Natural killer cell treated with Interleukin-12 subunit alpha and Interleukin-12 subunit beta and Interleukin-15 and Interleukin-18, amount 100 ng/mL, for 72 hours (primary cell): ENCODE results near the gene CAPG. TPM values are rescaled to one million over a fixed set of nuclear protein-coding genes. Genes with fewer than 3 reads are reported as not detected.

ENCODE experiments used
- ATAC-seq, 2 donors: fragments of 150-1000 bp; cut with Tn5 transposase in 1 of 2; sonication (Bioruptor Pico), chemical (Tn5 transposase) in 1 of 2; 2 replicates each; pipeline ENCODE4 v1.10.0; 2021
- DNase-seq: peaks from one replicate; pipeline ENCODE4 v3.0.0; 2022; ENCODE audit warnings: low spot score
- H3K27ac Mint-ChIP-seq, 2 donors: 1 replicate in 1 of 2; 2 replicates in 1 of 2; pipeline ENCODE4 v1.8.0; 2022; ENCODE audit warnings: mixed read lengths in 2 of 2, mild to moderate bottlenecking in 1 of 2, moderate library complexity in 1 of 2
- H3K27me3 Mint-ChIP-seq, 2 donors: 1 replicate in 1 of 2; 2 replicates in 1 of 2; pipeline ENCODE4 v1.8.0; 2022; ENCODE audit warnings: mixed read lengths in 2 of 2
- H3K36me3 Mint-ChIP-seq: one replicate; pipeline ENCODE4 v1.8.0; 2022; ENCODE audit warnings: mixed read lengths
- H3K4me1 Mint-ChIP-seq, 2 donors: 1 replicate in 1 of 2; 2 replicates in 1 of 2; pipeline ENCODE4 v1.8.0; 2022; ENCODE audit warnings: low read depth in 2 of 2, mixed read lengths in 2 of 2, mild to moderate bottlenecking in 1 of 2
- H3K4me3 Mint-ChIP-seq: one replicate; pipeline ENCODE4 v1.8.0; 2022; ENCODE audit warnings: mixed read lengths
- H3K9me3 Mint-ChIP-seq: 2 replicates; pipeline ENCODE4 v1.8.0; 2022; ENCODE audit warnings: mixed read lengths
- total RNA-seq, 2 donors: library from RNA; stranded (reverse); gene quantifications; one replicate each; pipeline ENCODE4 v1.2.3, GENCODE V29; 2022

CAPG gene
- total RNA-seq, 2 donors from 2014 or later, result 8.4 to 12.9 TPM

DNA sequence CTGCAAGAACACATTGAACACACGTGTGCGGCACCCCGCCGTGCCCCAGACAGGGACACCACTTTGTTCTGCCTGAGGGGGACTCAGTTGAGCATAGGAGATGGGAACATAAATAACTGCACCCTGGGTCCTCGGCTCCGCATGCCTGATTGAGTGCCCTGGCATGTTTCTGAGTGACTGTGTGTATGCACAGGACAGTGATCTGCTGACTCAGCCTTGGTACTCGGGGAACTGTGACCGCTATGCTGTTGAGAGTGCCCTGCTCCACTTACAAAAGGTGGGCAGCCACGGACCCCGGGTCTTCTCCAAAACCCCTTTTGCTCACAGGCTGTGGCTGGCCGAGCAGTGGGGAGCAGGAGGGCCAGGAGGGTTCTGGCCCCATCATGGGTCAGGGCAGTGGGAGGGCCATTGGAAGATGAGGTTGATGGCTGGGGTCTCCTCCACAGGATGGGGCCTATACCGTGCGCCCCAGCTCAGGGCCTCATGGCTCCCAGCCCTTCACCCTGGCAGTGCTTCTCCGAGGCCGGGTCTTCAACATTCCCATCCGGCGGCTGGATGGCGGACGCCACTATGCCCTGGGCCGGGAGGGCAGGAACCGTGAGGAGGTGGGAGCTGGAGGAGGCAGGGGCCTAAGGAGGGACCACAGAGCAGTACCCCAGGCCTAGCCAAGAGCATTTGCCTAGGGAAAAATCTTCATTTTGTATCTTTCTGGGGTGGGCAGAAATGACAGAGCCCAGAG, 25.2 kb upstream of the CAPG start:
- Mint-ChIP-seq H3K27me3 (no peaks in the 10 kb centered on the region), H3K36me3 (no peaks in the 10 kb centered on the region), H3K4me3 (no peak overlapping the region), H3K9me3 (no peaks in the 10 kb centered on the region), H3K27ac (no peak overlapping the region), H3K4me1 (peaks cover 7 to 8% of the 10 kb centered on the region in 2 donors)
- ATAC-seq (no peak), DNase-seq (no peak)

- no peak for ATAC-seq
- H3K9me3 Mint-ChIP-seq, result no peaks in the 10 kb centered on the region
- H3K27ac Mint-ChIP-seq, result no peak overlapping the region
- H3K27me3 Mint-ChIP-seq, result no peaks in the 10 kb centered on the region
- peaks cover 7 to 8% of the 10 kb centered on the region in 2 donors for H3K4me1 Mint-ChIP-seq
- H3K4me3 Mint-ChIP-seq, result no peak overlapping the region
- H3K36me3 Mint-ChIP-seq, result no peaks in the 10 kb centered on the region
- DNase-seq, result no peak
These were observed 24.5 kb upstream of the CAPG start for GRCh38 chr2:85434696-85435095.

DNA sequence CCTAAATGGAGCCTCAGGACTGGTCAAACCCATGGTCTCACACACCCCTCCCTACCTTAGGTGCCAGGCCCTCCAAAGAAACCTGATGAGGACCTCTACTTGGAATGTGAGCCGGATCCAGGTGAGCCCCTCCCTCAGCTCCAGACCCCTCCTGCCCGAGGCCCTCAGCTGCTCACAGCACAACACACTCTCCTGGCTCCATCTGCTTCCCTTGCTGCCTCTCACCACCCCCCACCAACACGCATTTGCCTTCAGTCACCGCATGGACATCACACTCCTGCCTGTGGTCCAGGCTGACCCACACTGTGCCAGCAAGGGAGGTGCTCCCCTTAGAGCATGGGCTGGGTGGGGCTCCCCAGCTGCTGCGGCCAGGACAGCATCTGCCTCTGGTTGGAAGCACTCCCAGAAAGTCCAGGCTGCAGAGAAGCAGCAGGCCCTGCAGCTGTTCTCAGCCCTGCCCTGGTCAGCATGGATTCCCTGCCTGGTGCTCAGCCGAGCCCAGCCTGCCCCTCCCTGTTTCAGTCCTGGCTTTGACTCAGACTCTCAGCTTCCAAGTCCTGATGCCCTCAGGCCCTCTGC, 23.4 kb upstream of the CAPG start:
- H3K4me3 Mint-ChIP-seq, result no peak overlapping the region
- DNase-seq (no peak), ATAC-seq (no peak)
- H3K27me3 Mint-ChIP-seq, result no peaks in the 10 kb centered on the region
- no peaks in the 10 kb centered on the region for H3K9me3 Mint-ChIP-seq
- no peak overlapping the region for H3K27ac Mint-ChIP-seq
- no peaks in the 10 kb centered on the region for H3K36me3 Mint-ChIP-seq
- peaks cover 7 to 8% of the 10 kb centered on the region in 2 donors for H3K4me1 Mint-ChIP-seq

GRCh38 chr2:85431570-85432205, 21.5 kb upstream of the CAPG start:
- no peaks in the 10 kb centered on the region for H3K4me1 Mint-ChIP-seq
- no peaks in the 10 kb centered on the region for H3K36me3 Mint-ChIP-seq
- H3K27me3 Mint-ChIP-seq, result no peaks in the 10 kb centered on the region
- no peaks in the 10 kb centered on the region for H3K9me3 Mint-ChIP-seq
- no peak overlapping the region for H3K4me3 Mint-ChIP-seq
- no peak overlapping the region for H3K27ac Mint-ChIP-seq
- DNase-seq, result no peak
- no peak for ATAC-seq

DNA sequence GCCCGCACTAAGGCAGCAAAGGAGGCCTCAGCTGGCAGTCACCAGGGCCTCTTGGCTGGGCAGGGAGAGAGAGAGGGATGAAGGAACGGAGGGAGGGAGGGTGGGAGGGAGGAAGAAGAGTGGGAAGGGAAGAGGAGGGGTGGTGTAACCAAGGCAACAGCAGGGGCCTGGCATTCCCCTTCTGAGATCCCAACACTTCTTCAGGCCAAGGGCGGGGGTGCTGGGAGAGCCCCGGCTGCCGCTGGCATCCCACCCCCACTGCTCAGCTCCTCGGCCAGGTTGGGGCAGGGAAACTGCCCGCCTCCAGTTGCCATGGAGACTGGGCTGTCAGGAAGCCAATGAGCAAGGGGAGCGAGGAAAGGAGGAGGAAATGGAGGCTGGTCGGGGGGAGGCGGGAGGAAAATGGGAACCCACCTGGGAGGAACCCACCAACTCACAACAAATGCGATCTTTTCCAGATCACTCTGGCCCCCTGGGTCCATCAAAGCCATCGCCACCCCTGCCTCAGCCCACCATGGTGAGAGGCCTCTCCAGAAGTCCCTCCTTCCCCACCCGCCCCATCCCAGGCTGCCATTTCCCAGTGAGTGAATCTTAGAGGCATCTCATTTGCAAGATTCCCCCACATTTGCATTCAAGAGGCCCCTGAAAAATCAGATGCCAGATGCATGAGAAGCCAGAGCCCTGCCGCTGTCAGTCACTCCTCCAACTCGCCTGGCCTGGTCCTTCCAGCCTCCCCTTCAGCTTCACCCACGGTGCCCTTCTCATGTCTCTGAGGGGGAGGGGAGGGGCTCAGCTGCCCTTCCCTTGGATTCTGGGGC, 20.8 kb upstream of the CAPG start:
- ATAC-seq (no peak), DNase-seq (no peak)
- H3K4me3 Mint-ChIP-seq, result no peak overlapping the region
- no peaks in the 10 kb centered on the region for H3K9me3 Mint-ChIP-seq
- H3K4me1 Mint-ChIP-seq, result no peaks in the 10 kb centered on the region
- no peaks in the 10 kb centered on the region for H3K27me3 Mint-ChIP-seq
- H3K27ac Mint-ChIP-seq, result no peak overlapping the region
- H3K36me3 Mint-ChIP-seq, result no peaks in the 10 kb centered on the region

DNA sequence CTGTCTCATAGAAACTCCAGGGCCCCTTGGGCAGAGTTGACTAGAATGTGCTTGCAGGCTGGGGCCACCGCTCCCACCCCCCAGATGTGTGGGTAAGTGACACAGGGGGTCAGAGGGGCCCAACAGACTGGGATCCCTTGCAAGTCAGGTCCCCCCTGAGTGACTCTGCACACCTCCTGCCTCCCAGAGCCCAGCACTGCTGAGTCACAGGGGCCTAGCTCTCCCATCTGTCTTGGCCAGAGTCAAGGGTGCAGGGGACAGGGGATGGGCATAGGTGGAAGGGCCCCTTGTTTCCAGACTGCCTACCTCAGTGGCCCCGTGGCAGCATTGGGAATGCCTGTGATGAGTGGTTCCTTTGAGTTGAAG, 19.7 kb upstream of the CAPG start:
- DNase-seq, result no peak
- peak in 1 of 2 donors; percentile 17 for ATAC-seq
- H3K27ac Mint-ChIP-seq, result no peak overlapping the region
- no peaks in the 10 kb centered on the region for H3K9me3 Mint-ChIP-seq
- no peak overlapping the region for H3K4me3 Mint-ChIP-seq
- no peaks in the 10 kb centered on the region for H3K27me3 Mint-ChIP-seq
- no peaks in the 10 kb centered on the region for H3K36me3 Mint-ChIP-seq
- no peaks in the 10 kb centered on the region for H3K4me1 Mint-ChIP-seq

- H3K36me3 Mint-ChIP-seq, result no peaks in the 10 kb centered on the region
- no peak overlapping the region for H3K4me3 Mint-ChIP-seq
- no peak for ATAC-seq
- DNase-seq, result no peak
- H3K27ac Mint-ChIP-seq, result no peak overlapping the region
- no peaks in the 10 kb centered on the region for H3K9me3 Mint-ChIP-seq
- no peaks in the 10 kb centered on the region for H3K27me3 Mint-ChIP-seq
- no peaks in the 10 kb centered on the region for H3K4me1 Mint-ChIP-seq
These were observed 19.2 kb upstream of the CAPG start for GRCh38 chr2:85429213-85429923.

GRCh38 chr2:85428343-85428881, 18.2 kb upstream of the CAPG start:
- Mint-ChIP-seq H3K4me1 (no peaks in the 10 kb centered on the region), H3K27me3 (no peaks in the 10 kb centered on the region), H3K4me3 (no peak overlapping the region), H3K36me3 (no peaks in the 10 kb centered on the region), H3K9me3 (no peaks in the 10 kb centered on the region), H3K27ac (no peak overlapping the region)
- ATAC-seq (no peak), DNase-seq (no peak)

- no peaks in the 10 kb centered on the region for H3K27me3 Mint-ChIP-seq
- no peak for DNase-seq
- H3K4me1 Mint-ChIP-seq, result no peaks in the 10 kb centered on the region
- H3K9me3 Mint-ChIP-seq, result no peaks in the 10 kb centered on the region
- no peaks in the 10 kb centered on the region for H3K36me3 Mint-ChIP-seq
- no peak overlapping the region for H3K27ac Mint-ChIP-seq
- no peak overlapping the region for H3K4me3 Mint-ChIP-seq
- ATAC-seq, result no peak
These were observed 17.2 kb upstream of the CAPG start for GRCh38 chr2:85427300-85427835.

DNA sequence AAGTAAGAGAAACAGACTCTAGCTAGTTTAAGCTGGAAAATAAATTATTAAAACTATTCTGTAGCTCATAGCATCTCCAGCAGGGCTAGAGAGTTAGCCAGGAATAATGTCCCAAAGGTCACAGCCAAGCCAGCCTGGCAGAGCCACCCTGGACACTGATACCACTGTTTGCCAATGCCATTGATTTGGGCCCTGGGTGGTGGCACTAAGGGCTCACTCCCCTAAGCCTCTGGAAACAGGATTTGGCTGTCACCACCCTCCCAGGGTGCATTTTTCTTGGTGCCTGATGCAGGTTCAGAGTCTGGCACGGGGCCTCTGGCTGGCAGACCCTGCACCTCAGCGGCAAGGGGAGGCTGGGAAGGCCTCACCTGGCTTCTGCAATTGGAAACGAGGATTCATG, 15.4 kb upstream of the CAPG start:
- peaks cover 12 to 14% of the 10 kb centered on the region in 2 donors for H3K4me1 Mint-ChIP-seq
- ATAC-seq (no peak), DNase-seq (no peak)
- no peaks in the 10 kb centered on the region for H3K9me3 Mint-ChIP-seq
- H3K27ac Mint-ChIP-seq, result no peak overlapping the region
- no peaks in the 10 kb centered on the region for H3K27me3 Mint-ChIP-seq
- H3K4me3 Mint-ChIP-seq, result no peak overlapping the region
- no peaks in the 10 kb centered on the region for H3K36me3 Mint-ChIP-seq

DNA sequence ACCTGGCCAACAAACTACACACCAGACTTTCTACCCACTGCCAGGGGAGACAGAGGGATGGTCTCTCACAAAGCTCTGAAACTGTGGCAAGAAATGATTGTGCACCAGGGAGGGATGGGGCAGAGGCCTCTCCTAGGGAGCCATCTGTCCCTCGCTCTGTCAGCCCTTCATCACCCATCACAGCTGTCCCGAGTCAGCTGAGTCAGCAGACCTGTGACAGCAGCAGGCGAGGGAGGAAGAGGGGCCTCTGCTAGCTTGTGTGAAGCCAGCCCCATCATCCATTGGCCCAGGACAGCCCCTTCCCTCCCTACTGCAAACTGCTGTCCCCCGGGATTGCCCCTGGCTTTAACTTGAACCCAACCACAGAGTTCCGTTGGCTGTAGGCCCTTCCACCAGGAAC, 13.4 kb upstream of the CAPG start:
- Mint-ChIP-seq H3K4me1 (peaks cover 25% of the 10 kb centered on the region in 2 donors), H3K4me3 (no peak overlapping the region), H3K36me3 (no peaks in the 10 kb centered on the region), H3K27me3 (no peaks in the 10 kb centered on the region), H3K9me3 (no peaks in the 10 kb centered on the region), H3K27ac (no peak overlapping the region)
- DNase-seq (no peak), ATAC-seq (no peak)

DNA sequence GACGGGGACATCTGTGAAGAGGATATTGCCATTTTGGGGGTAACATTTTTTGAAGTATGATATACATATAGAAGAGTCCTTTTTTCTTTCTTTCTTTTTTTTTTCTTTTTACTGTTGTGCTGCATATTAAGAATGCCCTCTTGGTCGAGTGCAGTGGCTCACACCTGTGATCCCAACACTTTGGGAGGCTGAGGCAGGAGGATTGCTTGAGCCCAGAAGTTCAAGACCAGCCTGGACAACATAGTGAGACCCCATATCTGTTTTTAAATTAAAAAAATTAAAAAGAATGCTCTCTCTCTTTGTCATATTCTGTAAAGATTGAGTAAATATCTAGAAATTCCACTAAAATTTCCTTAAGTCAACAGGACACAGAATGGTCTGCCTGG, 11.9 kb upstream of the CAPG start:
- DNase-seq, result no peak
- H3K4me3 Mint-ChIP-seq, result no peak overlapping the region
- ATAC-seq, result no peak
- H3K9me3 Mint-ChIP-seq, result no peaks in the 10 kb centered on the region
- peak overlapping the region in 1 of 2 donors; percentile 93 for H3K27ac Mint-ChIP-seq
- no peaks in the 10 kb centered on the region for H3K27me3 Mint-ChIP-seq
- H3K4me1 Mint-ChIP-seq, result peaks cover 25% of the 10 kb centered on the region in 2 donors
- no peaks in the 10 kb centered on the region for H3K36me3 Mint-ChIP-seq
